Endothelial cell of umbilical vein (primary cell): ENCODE results near the gene SFSWAP. TPM values are rescaled to one million over a fixed set of nuclear protein-coding genes. Genes with fewer than 3 reads are reported as not detected.

Source experiments
- BruUV-seq: library from RNA; stranded (reverse); fragments of 400-500 nt; replicated peaks from 2 replicates; lab custom pipeline; 2021; lab: Mats Ljungman, UMichigan
- CTCF ChIA-PET: fragments of 300-600, 350-600 bp; sonication (Branson Sonifier 250); formaldehyde crosslinking; loops from one replicate; lab custom pipeline; 2021; ENCODE audit warnings: antibody characterized with exemption, inconsistent platforms; lab: Charles Lee
- POLR2A ChIA-PET: fragments of 300-600, 350-600 bp; sonication (Branson Sonifier 250); formaldehyde crosslinking; loops from one replicate; lab custom pipeline; 2021; ENCODE audit warnings: antibody characterized with exemption, inconsistent platforms; lab: Charles Lee
- DNase-seq: peaks from one replicate; pipeline ENCODE4 v3.0.0-alpha.2; 2011; ENCODE audit warnings: low read depth, low spot score
- FAIRE-seq: peaks from 2 replicates; lab custom pipeline; 2011; peaks lifted over from hg19 to GRCh38; lab: Jason Lieb, UNC
- H2AFZ ChIP-seq: 2 replicates; pipeline ENCODE4 v1.6.0; 2012; ENCODE audit warnings: low read depth, low read length, control low read depth, inconsistent platforms
- H3K27ac ChIP-seq: 2 replicates; pipeline ENCODE4 v1.5.1; 2011; ENCODE audit warnings: low read depth, mild to moderate bottlenecking, control low read depth, low read length, moderate library complexity; ENCODE audit not compliant: insufficient read depth
- H3K27me3 ChIP-seq, 2 experiments: 2 replicates each; pipeline versions ENCODE4 v1.6.0 to v1.6.1; 2011; ENCODE audit warnings: low read length in 2 of 2, mixed read lengths in 1 of 2; ENCODE audit not compliant: control insufficient read depth in 2 of 2, insufficient read depth in 2 of 2
- H3K36me3 ChIP-seq, 2 experiments: 2 replicates in 1 of 2; 3 replicates in 1 of 2; pipeline ENCODE4 v1.5.1; 2011; ENCODE audit warnings: low read length in 2 of 2, mild to moderate bottlenecking in 1 of 2, moderate library complexity in 1 of 2; ENCODE audit not compliant: control insufficient read depth in 2 of 2, insufficient read depth in 2 of 2; ENCODE audit errors: extremely low read depth in 1 of 2
- H3K4me1 ChIP-seq: 3 replicates; pipeline ENCODE4 v1.5.1; 2011; ENCODE audit warnings: mild to moderate bottlenecking, low read length; ENCODE audit not compliant: control insufficient read depth, insufficient read depth; ENCODE audit errors: extremely low read depth
- H3K4me2 ChIP-seq: 2 replicates; pipeline ENCODE4 v1.6.1; 2011; ENCODE audit warnings: low read length, control low read depth, mixed read lengths; ENCODE audit not compliant: insufficient read depth
- H3K4me3 ChIP-seq, 3 experiments: fragments of 200-600 bp in 1 of 3; sonication (generic), shearing (Covaris generic) in 1 of 3; replicated peaks in 1 of 3; 2 replicates each; pipeline ENCODE4 v1.5.1; 2011 to 2016; ENCODE audit warnings: control low read depth in 3 of 3, low read length in 3 of 3, mild to moderate bottlenecking in 2 of 3, inconsistent platforms in 1 of 3, low read depth in 1 of 3, moderate library complexity in 1 of 3; ENCODE audit not compliant: insufficient read depth in 1 of 3
- H3K79me2 ChIP-seq: 2 replicates; pipeline ENCODE4 v1.6.0; 2012; ENCODE audit warnings: low read length, inconsistent platforms; ENCODE audit not compliant: control insufficient read depth, insufficient read depth
- H3K9ac ChIP-seq: replicated peaks from 2 replicates; pipeline ENCODE3; 2011; ENCODE audit warnings: low read length, control low read depth; ENCODE audit not compliant: insufficient read depth; ENCODE audit errors: extremely low read depth
- H3K9me1 ChIP-seq: replicated peaks from 3 replicates; pipeline ENCODE4 v1.6.0; 2011; ENCODE audit warnings: mild to moderate bottlenecking, low read length; ENCODE audit not compliant: control insufficient read depth, insufficient read depth; ENCODE audit errors: extremely low read depth
- H3K9me3 ChIP-seq: replicated peaks from 2 replicates; pipeline ENCODE4 v1.5.1; 2012; ENCODE audit warnings: low read length, inconsistent platforms; ENCODE audit not compliant: control insufficient read depth, insufficient read depth
- H4K20me1 ChIP-seq: replicated peaks from 2 replicates; pipeline ENCODE3; 2011; ENCODE audit warnings: mild to moderate bottlenecking, low read length; ENCODE audit not compliant: control insufficient read depth, insufficient read depth; ENCODE audit errors: extremely low read depth
- CTCF ChIP-seq, 2 donors: IDR thresholded peaks; 1 replicate in 1 of 2; 2 replicates in 1 of 2; pipeline ENCODE4 v1.5.1; 2011; ENCODE audit warnings: low read length in 2 of 2, mild to moderate bottlenecking in 2 of 2, moderate library complexity in 2 of 2, control low read depth in 1 of 2, inconsistent platforms in 1 of 2, low read depth in 1 of 2; ENCODE audit not compliant: insufficient read depth in 1 of 2; ENCODE audit errors: extremely low read depth in 1 of 2
- EZH2 ChIP-seq: IDR thresholded peaks from 2 replicates; pipeline ENCODE4 v1.6.1; 2012; ENCODE audit warnings: borderline replicate concordance, low read depth, mild to moderate bottlenecking, moderate library complexity, low read length, inconsistent platforms; ENCODE audit not compliant: severe bottlenecking
- FOS ChIP-seq: IDR thresholded peaks from 2 replicates; pipeline ENCODE4 v1.6.1; 2011; ENCODE audit warnings: mild to moderate bottlenecking, low read length, moderate library complexity, borderline replicate concordance; ENCODE audit not compliant: insufficient read depth
- GATA2 ChIP-seq: IDR thresholded peaks from 2 replicates; pipeline ENCODE4 v1.7.0; 2011; ENCODE audit warnings: low read depth, mild to moderate bottlenecking, moderate library complexity, mixed read lengths, low read length; ENCODE audit not compliant: insufficient read length, insufficient read depth
- JUN ChIP-seq: IDR thresholded peaks from 2 replicates; pipeline ENCODE4 v1.6.1; 2011; ENCODE audit warnings: borderline replicate concordance, low read depth; ENCODE audit not compliant: insufficient read length, insufficient read depth
- MAX ChIP-seq: IDR thresholded peaks from 2 replicates; pipeline ENCODE4 v1.6.1; 2011; ENCODE audit not compliant: insufficient read depth, insufficient read length
- MYC ChIP-seq: IDR thresholded peaks from one replicate; pipeline ENCODE4 v1.6.1; 2011; ENCODE audit warnings: mild to moderate bottlenecking, low read depth, low read length
- POLR2A ChIP-seq: IDR thresholded peaks from 2 replicates; pipeline ENCODE4 v1.6.1; 2012; ENCODE audit warnings: low read depth, mild to moderate bottlenecking, control low read depth, low read length
- POLR2AphosphoS5 ChIP-seq: IDR thresholded peaks from 2 replicates; pipeline ENCODE4 v1.6.1; 2012; ENCODE audit warnings: low read depth, mild to moderate bottlenecking, control low read depth, low read length, moderate library complexity; ENCODE audit not compliant: insufficient read depth
- dilution Hi-C: fragments of 300-500 bp; cut with MboI; formaldehyde crosslinking; loops from one replicate; pipeline ENCODE4 v1.15.0; 2019; ENCODE audit warnings: low sequenced_read_pairs; ENCODE audit not compliant: extremely low pct_ligation_motif_present
- intact Hi-C: fragments of 100-400 bp; cut with micrococcal nuclease; formaldehyde crosslinking; loops from one replicate; pipeline ENCODE4 v1.10.0; 2022
- polyA plus RNA-seq, 4 experiments: library from polyadenylated mRNA; depleted of rRNA in 3 of 4; stranded (reverse) in 3 of 4; unstranded in 1 of 4; fragments of >200 nt; gene quantifications; 2 replicates each; pipeline versions ENCODE4 v1.2.1 to v1.2.3, GENCODE V29; 2011 to 2012; ENCODE audit warnings: missing spikeins in 1 of 4
- total RNA-seq: library from RNA; stranded (reverse); gene quantifications from 2 replicates; pipeline ENCODE4 v1.2.3, GENCODE V29; 2021

The SFSWAP gene
- total and polyA plus RNA-seq, 2 donors (not counting 3 experiments of a cell fraction or from before 2014, with no cell fraction given): 38.1 to 53.3 TPM

- no peak for FAIRE-seq
- POLR2A ChIA-PET: no interaction called here
- dilution Hi-C loops: no loop called here
- Histone ChIP-seq H3K9me1 (no peaks in the 10 kb centered on the region), H3K9ac (no peak overlapping the region), H3K27me3 (no peaks in the 10 kb centered on the region), H3K36me3 (no peaks in the 10 kb centered on the region), H4K20me1 (no peaks in the 10 kb centered on the region), H3K4me1 (no peaks in the 10 kb centered on the region), H3K79me2 (no peaks in the 10 kb centered on the region), H2AFZ (no peak overlapping the region), H3K9me3 (no peaks in the 10 kb centered on the region), H3K4me2 (no peak overlapping the region), H3K27ac (no peak overlapping the region), H3K4me3 (no peak overlapping the region)
- no TSS peak for BruUV-seq
- CTCF ChIA-PET: no interaction called here
- intact Hi-C loops: no loop called here
- TF ChIP-seq POLR2AphosphoS5: no peak
- TF ChIP-seq CTCF (IDR thresholded peaks at IDR 0.05; ENCODE audit: extremely low read depth in 1 of 2, insufficient read depth in 1 of 2, low read depth in 1 of 2, low read length in 2 of 2): no peak
- no peak for TF ChIP-seq MAX
- no peak for TF ChIP-seq GATA2
- TF ChIP-seq EZH2: no peak
- no peak for TF ChIP-seq POLR2A
- no peak for TF ChIP-seq JUN
- no peak for TF ChIP-seq MYC
- TF ChIP-seq FOS: no peak
- no peak for DNase-seq
Measured at GRCh38 chr12:131845121-131845520, 134.2 kb downstream of the SFSWAP start.
